HG03469 (cell line): ENCODE measurements around the gene PARP2.
"Not testable (repeated sequence)": the region's sequence is repeated elsewhere in the genome, so short reads cannot be mapped to it uniquely, and the experiment has no call there.

Experiments
- ATAC-seq: cut with Tn5 transposase; IDR thresholded peaks from one replicate; pipeline ENCODE4 v1.9.1; 2021; ENCODE audit warnings: mild to moderate bottlenecking, moderate library complexity, moderate number of reproducible peaks; ENCODE audit not compliant: unreplicated experiment

The PARP2 gene

GRCh38 chr14:20343092-20343861, at the start of gene PARP2:
PARP2 (plus strand) TSS chr14:20343635; CDS start chr14:20343642, 7 bp downstream.
- ATAC-seq, result peak; percentile 95

- ATAC-seq, result no peak
Observed at GRCh38 chr14:20294636-20295035, 48.8 kb upstream of the PARP2 start.

- ATAC-seq, result peak; percentile 81
Observed at GRCh38 chr14:20295067-20295466, 48.4 kb upstream of the PARP2 start.

- ATAC-seq, result no peak
Observed at GRCh38 chr14:20302042-20302755, 41.2 kb upstream of the PARP2 start.

GRCh38 chr14:20305265-20306078, 38.0 kb upstream of the PARP2 start, which contains the start of gene TTC5:
TTC5 (minus strand) TSS chr14:20305951; CDS start chr14:20305937, 14 bp downstream.
- ATAC-seq, result peak; percentile 85

- peak; percentile 9 for ATAC-seq
Observed at GRCh38 chr14:20306079-20306423, 37.4 kb upstream of the PARP2 start.

GRCh38 chr14:20314026-20314425, 29.4 kb upstream of the PARP2 start:
- ATAC-seq, result no peak

- ATAC-seq, result no peak
Observed at GRCh38 chr14:20317720-20318119, 25.7 kb upstream of the PARP2 start.

- ATAC-seq, result no peak
Observed at GRCh38 chr14:20327005-20327869, 16.2 kb upstream of the PARP2 start.

- ATAC-seq, result no peak
Observed at GRCh38 chr14:20328705-20329104, 14.7 kb upstream of the PARP2 start.

- ATAC-seq, result no peak
Observed at GRCh38 chr14:20329355-20329754, 14.1 kb upstream of the PARP2 start.

- no peak for ATAC-seq
Observed at GRCh38 chr14:20331053-20331613, 12.3 kb upstream of the PARP2 start.

- no peak for ATAC-seq
Observed at GRCh38 chr14:20332431-20332787, 11.0 kb upstream of the PARP2 start.

GRCh38 chr14:20332788-20333493, 10.5 kb upstream of the PARP2 start, which contains the start of gene CCNB1IP1:
CCNB1IP1 (minus strand) TSS chr14:20333279; CDS start chr14:20316523, 16,756 bp downstream.
- ATAC-seq, result peak; percentile 97

- ATAC-seq, result no peak
Observed at GRCh38 chr14:20333494-20333841, 10.0 kb upstream of the PARP2 start.

GRCh38 chr14:20334017-20334416, 9.4 kb upstream of the PARP2 start:
- ATAC-seq, result no peak

- ATAC-seq, result not testable (repeated sequence)
Observed at GRCh38 chr14:20341032-20341431, 2.4 kb upstream of the PARP2 start.

GRCh38 chr14:20341646-20342045, 1.8 kb upstream of the PARP2 start:
- no peak for ATAC-seq

GRCh38 chr14:20343862-20344220, 406 bp downstream of the PARP2 start:
- ATAC-seq, result no peak

GRCh38 chr14:20345366-20345765, 1.9 kb downstream of the PARP2 start:
- no peak for ATAC-seq
